ENCODE results near the gene SS18L1.

DNA sequence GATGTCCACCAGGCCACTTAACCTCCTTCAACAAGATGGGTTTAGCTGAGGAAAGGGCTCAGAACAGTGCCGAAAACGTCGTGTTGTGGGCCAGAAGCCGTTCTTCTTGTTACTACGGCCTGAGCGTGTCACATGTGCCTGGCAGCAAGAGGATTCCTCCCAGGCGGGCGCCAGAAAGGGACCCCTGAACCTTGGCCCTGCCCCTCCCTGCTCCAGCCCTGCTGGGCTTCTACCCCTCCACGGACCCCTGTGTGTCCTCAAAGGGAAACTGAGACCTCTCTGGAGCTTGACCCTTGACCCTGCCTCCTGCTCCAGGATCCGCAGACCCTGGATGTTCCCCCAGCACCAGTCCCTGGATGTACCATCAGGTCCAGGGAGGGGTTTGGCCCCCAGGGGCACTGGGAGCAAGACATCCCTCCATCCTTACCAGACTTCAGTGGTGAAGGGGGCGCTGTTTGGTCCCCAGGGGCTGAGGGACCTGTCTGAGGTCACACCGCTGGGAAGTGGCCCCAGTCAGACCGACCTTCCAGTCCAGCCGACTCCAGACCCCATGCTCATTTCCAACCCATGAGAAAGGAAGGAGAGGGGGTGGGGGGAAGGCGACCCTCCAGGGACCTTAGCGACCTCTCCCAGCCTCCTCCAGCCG, 66.4 kb downstream of the SS18L1 start:
- TF ChIP-seq, protein P1, sequence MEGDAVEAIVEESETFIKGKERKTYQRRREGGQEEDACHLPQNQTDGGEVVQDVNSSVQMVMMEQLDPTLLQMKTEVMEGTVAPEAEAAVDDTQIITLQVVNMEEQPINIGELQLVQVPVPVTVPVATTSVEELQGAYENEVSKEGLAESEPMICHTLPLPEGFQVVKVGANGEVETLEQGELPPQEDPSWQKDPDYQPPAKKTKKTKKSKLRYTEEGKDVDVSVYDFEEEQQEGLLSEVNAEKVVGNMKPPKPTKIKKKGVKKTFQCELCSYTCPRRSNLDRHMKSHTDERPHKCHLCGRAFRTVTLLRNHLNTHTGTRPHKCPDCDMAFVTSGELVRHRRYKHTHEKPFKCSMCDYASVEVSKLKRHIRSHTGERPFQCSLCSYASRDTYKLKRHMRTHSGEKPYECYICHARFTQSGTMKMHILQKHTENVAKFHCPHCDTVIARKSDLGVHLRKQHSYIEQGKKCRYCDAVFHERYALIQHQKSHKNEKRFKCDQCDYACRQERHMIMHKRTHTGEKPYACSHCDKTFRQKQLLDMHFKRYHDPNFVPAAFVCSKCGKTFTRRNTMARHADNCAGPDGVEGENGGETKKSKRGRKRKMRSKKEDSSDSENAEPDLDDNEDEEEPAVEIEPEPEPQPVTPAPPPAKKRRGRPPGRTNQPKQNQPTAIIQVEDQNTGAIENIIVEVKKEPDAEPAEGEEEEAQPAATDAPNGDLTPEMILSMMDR (IDR thresholded peaks at IDR 0.05), result no peak
- no peak for TF ChIP-seq POLR2A (IDR thresholded peaks at IDR 0.05)
